Transverse colon (tissue), 4 donors: Measurements from ENCODE around the gene ABL2. TPM values are rescaled to one million over a fixed set of nuclear protein-coding genes. Genes with fewer than 3 reads are reported as not detected.

Experiments
- DNase-seq: peaks from one replicate; pipeline ENCODE4 v3.0.0-alpha.2; 2019
- H3K27ac ChIP-seq, 4 donors: fragments of 200-600 bp; sonication (generic); 2 replicates each; pipeline ENCODE4 v1.5.1; 2016 to 2018; ENCODE audit warnings: inconsistent platforms in 4 of 4
- H3K27me3 ChIP-seq: fragments of 200-600 bp; sonication (generic); 2 replicates; pipeline ENCODE4 v1.5.1; 2017; ENCODE audit warnings: inconsistent platforms
- H3K36me3 ChIP-seq, 4 donors: fragments of 200-600 bp; sonication (generic); 2 replicates each; pipeline ENCODE4 v1.5.1; 2017 to 2019; ENCODE audit warnings: inconsistent platforms in 4 of 4
- H3K4me1 ChIP-seq, 4 donors: fragments of 200-600 bp; sonication (generic); 2 replicates each; pipeline ENCODE4 v1.5.1; 2017 to 2020; ENCODE audit warnings: inconsistent platforms in 4 of 4
- H3K4me3 ChIP-seq, 4 donors: fragments of 200-600 bp; sonication (generic); 1 replicate in 1 of 4; 2 replicates in 3 of 4; pipeline versions ENCODE4 v1.5.1 to v1.6.1; 2017 to 2019; ENCODE audit warnings: inconsistent platforms in 4 of 4
- H3K9me3 ChIP-seq, 2 donors: fragments of 200-600 bp; sonication (generic); 2 replicates each; pipeline ENCODE4 v1.5.1; 2017 to 2019; ENCODE audit warnings: inconsistent platforms in 2 of 2
- CTCF ChIP-seq, 5 experiments: fragments of 200-600 bp in 3 of 5; fragments of 450-650 bp in 2 of 5; sonication (generic) in 3 of 5; IDR thresholded peaks; 1 replicate in 2 of 5; 2 replicates in 3 of 5; pipeline ENCODE4 v1.5.1; 2016 to 2017; ENCODE audit warnings: antibody characterized with exemption in 5 of 5, inconsistent platforms in 3 of 5, mild to moderate bottlenecking in 2 of 5, moderate library complexity in 1 of 5
- EP300 ChIP-seq: sonication (generic); formaldehyde crosslinking; IDR thresholded peaks from one replicate; pipeline ENCODE4 v1.6.1; 2017; ENCODE audit warnings: antibody characterized with exemption, low read depth
- POLR2A ChIP-seq: fragments of 450-650 bp; IDR thresholded peaks from one replicate; pipeline ENCODE4 v1.6.1; 2016; ENCODE audit warnings: antibody characterized with exemption, mild to moderate bottlenecking, moderate library complexity
- POLR2AphosphoS5 ChIP-seq, 3 donors: sonication (generic); formaldehyde crosslinking; IDR thresholded peaks; one replicate each; pipeline ENCODE4 v1.6.1; 2016; ENCODE audit warnings: antibody characterized with exemption in 3 of 3
- WGBS, 2 donors: methylation state at CpG; one replicate each; pipeline ENCODE4 v1.1.5; 2018; ENCODE audit warnings: low coverage in 1 of 2; 5-methylcytosine and 5-hydroxymethylcytosine counted together
- in situ Hi-C, 4 donors: fragments of 200-750 bp; cut with MboI; loops; one replicate each; pipeline versions ENCODE4 v1.15.0 to v1.15.1; 2017; ENCODE audit warnings: low sequenced_read_pairs in 3 of 4, low pct_ligation_motif_present in 1 of 4, low pct_unique_long_range_greater_than_20kb in 1 of 4
- intact Hi-C: fragments of 100-400 bp; cut with DNase I; formaldehyde crosslinking; loops from one replicate; pipeline ENCODE4 v1.15.1; 2023; ENCODE audit warnings: low total_unique reads
- total RNA-seq, 4 donors: library from RNA; depleted of rRNA; stranded (reverse); fragments of >200 nt; gene quantifications; one replicate each; pipeline ENCODE4 v1.1.0, GENCODE V29; 2016

ABL2 gene
- total RNA-seq, 4 donors from 2014 or later, result 9.6 to 51.7 (median 14.3) TPM

DNA sequence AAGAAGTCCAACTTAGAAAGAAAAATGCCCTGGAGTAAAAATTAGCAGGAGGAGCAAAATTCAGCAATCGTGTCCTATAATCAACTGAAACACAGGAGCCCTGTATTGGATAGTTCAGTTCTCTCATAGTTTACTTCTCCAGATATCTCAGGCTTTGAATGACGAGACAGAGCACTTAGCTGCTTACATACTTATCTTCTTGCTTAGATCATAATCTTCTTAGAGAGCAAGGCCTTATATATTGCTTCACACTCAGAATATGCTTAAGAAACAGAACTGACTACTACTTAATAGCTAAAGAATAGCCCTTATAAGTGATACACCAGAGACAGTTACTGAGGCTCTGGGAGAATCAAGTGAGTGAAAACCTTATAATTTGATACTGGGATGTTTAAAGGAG lies 108.7 kb downstream of the ABL2 start:
- intact Hi-C loops, result no loop called here
- DNase-seq, result no peak
- Histone ChIP-seq H3K4me1 (peaks cover 0 to 13% (median 8%) of the 10 kb centered on the region in 4 donors), H3K4me3 (no peak overlapping the region), H3K36me3 (peaks cover 0 to 19% (median 3%) of the 10 kb centered on the region in 4 donors), H3K9me3 (no peaks in the 10 kb centered on the region), H3K27me3 (no peaks in the 10 kb centered on the region), H3K27ac (peak overlapping the region in 1 of 4 donors; percentile 7)
- 63 to 81% methylated on average over 2 of the region's 2 CpGs for WGBS, 2 donors
- TF ChIP-seq CTCF (IDR thresholded peaks at IDR 0.05), result no peak
- no peak for TF ChIP-seq POLR2A
- no peak for TF ChIP-seq POLR2AphosphoS5 (IDR thresholded peaks at IDR 0.05)
- TF ChIP-seq EP300, result no peak
- in situ Hi-C loops, result loop anchor here in 1 of 4 donors (5.0 to 10.0 kb wide), 2 partner anchors 97 to 244 kb away; partner anchors contain the start of gene AXDND1

GRCh38 chr1:179119513-179119912 lies 110.0 kb downstream of the ABL2 start:
- H3K9me3 ChIP-seq, result no peaks in the 10 kb centered on the region
- H3K4me1 ChIP-seq, result peaks cover 0 to 13% (median 8%) of the 10 kb centered on the region in 4 donors
- H3K4me3 ChIP-seq, result no peak overlapping the region
- H3K27ac ChIP-seq, result peak overlapping the region in 3 of 4 donors; percentile 6 to 23 (median 19)
- H3K27me3 ChIP-seq, result no peaks in the 10 kb centered on the region
- intact Hi-C loops (no loop called here), in situ Hi-C loops (no loop called here)
- TF ChIP-seq CTCF (IDR thresholded peaks at IDR 0.05) (no peak), POLR2A (no peak), EP300 (no peak), POLR2AphosphoS5 (IDR thresholded peaks at IDR 0.05) (no peak)
- no peak for DNase-seq
- peaks cover 0 to 19% (median 3%) of the 10 kb centered on the region in 4 donors for H3K36me3 ChIP-seq

DNA sequence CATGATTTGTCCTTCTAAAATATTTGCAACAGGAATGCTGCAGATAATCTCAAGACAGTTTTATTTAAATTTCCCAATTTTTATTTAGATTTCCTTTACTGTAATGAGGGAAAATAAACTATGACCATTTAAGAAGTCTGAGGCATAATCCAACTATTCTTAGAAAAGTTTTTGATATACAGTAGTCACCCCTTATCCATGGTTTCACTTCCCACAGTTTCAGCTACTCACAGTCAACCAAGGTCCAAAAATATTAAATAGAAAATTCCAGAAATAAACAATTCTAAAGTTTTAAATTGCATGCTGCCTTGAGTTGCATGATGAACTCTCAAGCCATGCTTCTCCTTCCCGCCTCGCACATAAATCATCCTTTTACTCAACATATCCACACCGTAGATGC lies 114.3 kb downstream of the ABL2 start:
- no peak overlapping the region for H3K27ac ChIP-seq
- H3K9me3 ChIP-seq, result no peaks in the 10 kb centered on the region
- intact Hi-C loops (no loop called here), in situ Hi-C loops (no loop called here)
- peaks cover 0 to 11% (median 7%) of the 10 kb centered on the region in 4 donors for H3K4me1 ChIP-seq
- WGBS, 2 donors, result 92 to 95% methylated on average over 3 of the region's 3 CpGs
- no peak for DNase-seq
- no peak overlapping the region for H3K4me3 ChIP-seq
- TF ChIP-seq POLR2A, result no peak
- no peak for TF ChIP-seq POLR2AphosphoS5 (IDR thresholded peaks at IDR 0.05)
- no peak for TF ChIP-seq CTCF (IDR thresholded peaks at IDR 0.05)
- TF ChIP-seq EP300, result no peak
- peaks cover 0 to 25% (median 12%) of the 10 kb centered on the region in 4 donors for H3K36me3 ChIP-seq
- H3K27me3 ChIP-seq, result no peaks in the 10 kb centered on the region

GRCh38 chr1:179108644-179109043 lies 120.8 kb downstream of the ABL2 start:
- H3K4me1 ChIP-seq, result no peaks in the 10 kb centered on the region
- no peaks in the 10 kb centered on the region for H3K27me3 ChIP-seq
- TF ChIP-seq CTCF (IDR thresholded peaks at IDR 0.05) (no peak), POLR2AphosphoS5 (IDR thresholded peaks at IDR 0.05) (no peak), POLR2A (no peak), EP300 (no peak)
- in situ Hi-C loops, result no loop called here
- H3K27ac ChIP-seq, result no peak overlapping the region
- no peak overlapping the region for H3K4me3 ChIP-seq
- no peaks in the 10 kb centered on the region for H3K9me3 ChIP-seq
- WGBS, 2 donors, result 94% methylated on average over 2 of the region's 2 CpGs; no CpG with 5 or more reads in 1 of the 2 donors
- H3K36me3 ChIP-seq, result peaks cover 0 to 39% (median 16%) of the 10 kb centered on the region in 4 donors
- no peak for DNase-seq
- intact Hi-C loops, result no loop called here
